T-helper 2 cell treated with Interferon-gamma antibody and Interleukin-4, amounts not matched to agents 5 μg/mL and 100 μg/mL, for 36 hours (primary cell): ENCODE results near the gene KXD1.

Source experiments
- DNase-seq: peaks from one replicate; pipeline ENCODE4 v3.0.0; 2021; ENCODE audit warnings: low spot score
- H3K27ac Mint-ChIP-seq: one replicate; pipeline ENCODE4 v1.8.0; 2021; ENCODE audit warnings: mild to moderate bottlenecking, mixed read lengths
- H3K27me3 Mint-ChIP-seq: one replicate; pipeline ENCODE4 v1.8.0; 2021; ENCODE audit warnings: low read depth, mixed read lengths
- H3K36me3 Mint-ChIP-seq: one replicate; pipeline ENCODE4 v1.8.0; 2021; ENCODE audit warnings: low read depth, mixed read lengths
- H3K4me1 Mint-ChIP-seq: one replicate; pipeline ENCODE4 v1.8.0; 2021; ENCODE audit warnings: low read depth, mixed read lengths
- H3K4me3 Mint-ChIP-seq: one replicate; pipeline ENCODE4 v1.8.0; 2022; ENCODE audit warnings: mild to moderate bottlenecking, moderate library complexity, mixed read lengths
- H3K9me3 Mint-ChIP-seq: one replicate; pipeline ENCODE4 v1.8.0; 2021; ENCODE audit warnings: mixed read lengths

Gene KXD1

DNA sequence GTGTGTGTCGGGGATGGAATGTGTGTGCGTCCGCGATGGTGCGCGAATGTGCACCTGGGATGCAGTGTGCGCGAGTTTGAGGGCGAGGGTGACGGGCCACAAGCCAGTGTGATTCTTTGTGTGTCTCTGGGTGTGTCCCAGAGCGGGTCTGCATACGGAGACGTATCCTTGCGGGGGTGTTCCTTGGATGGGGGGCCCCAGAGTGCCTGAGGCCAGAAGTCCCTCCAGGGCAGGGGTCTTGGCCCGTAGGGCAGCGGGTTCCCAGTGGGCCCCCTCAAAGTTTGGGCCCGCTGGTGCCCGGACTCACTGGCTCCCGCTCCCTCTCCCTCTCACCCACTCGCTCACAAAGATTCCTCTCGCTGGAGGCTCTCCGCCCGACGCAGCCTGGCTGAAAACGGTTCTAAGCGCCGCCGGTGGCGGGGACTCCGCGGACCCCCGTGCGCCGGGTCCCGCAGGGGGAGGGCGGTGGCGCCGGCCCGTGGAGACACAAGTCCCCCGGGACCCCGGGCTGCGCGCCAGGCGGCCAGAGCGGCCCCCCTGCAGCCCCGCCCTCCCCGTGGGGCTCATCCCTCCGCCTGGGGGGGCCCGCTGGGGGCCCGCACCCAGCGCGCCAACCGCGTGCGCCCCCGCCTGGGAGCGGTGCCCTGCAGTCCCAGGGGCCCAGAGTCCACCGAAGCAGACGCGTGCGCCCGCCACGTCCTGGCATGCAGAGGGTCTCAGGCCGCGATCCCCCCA is 48.0 kb downstream of the KXD1 start:
- H3K9me3 Mint-ChIP-seq: no peaks in the 10 kb centered on the region
- H3K4me3 Mint-ChIP-seq: no peak overlapping the region
- no peak for DNase-seq

DNA sequence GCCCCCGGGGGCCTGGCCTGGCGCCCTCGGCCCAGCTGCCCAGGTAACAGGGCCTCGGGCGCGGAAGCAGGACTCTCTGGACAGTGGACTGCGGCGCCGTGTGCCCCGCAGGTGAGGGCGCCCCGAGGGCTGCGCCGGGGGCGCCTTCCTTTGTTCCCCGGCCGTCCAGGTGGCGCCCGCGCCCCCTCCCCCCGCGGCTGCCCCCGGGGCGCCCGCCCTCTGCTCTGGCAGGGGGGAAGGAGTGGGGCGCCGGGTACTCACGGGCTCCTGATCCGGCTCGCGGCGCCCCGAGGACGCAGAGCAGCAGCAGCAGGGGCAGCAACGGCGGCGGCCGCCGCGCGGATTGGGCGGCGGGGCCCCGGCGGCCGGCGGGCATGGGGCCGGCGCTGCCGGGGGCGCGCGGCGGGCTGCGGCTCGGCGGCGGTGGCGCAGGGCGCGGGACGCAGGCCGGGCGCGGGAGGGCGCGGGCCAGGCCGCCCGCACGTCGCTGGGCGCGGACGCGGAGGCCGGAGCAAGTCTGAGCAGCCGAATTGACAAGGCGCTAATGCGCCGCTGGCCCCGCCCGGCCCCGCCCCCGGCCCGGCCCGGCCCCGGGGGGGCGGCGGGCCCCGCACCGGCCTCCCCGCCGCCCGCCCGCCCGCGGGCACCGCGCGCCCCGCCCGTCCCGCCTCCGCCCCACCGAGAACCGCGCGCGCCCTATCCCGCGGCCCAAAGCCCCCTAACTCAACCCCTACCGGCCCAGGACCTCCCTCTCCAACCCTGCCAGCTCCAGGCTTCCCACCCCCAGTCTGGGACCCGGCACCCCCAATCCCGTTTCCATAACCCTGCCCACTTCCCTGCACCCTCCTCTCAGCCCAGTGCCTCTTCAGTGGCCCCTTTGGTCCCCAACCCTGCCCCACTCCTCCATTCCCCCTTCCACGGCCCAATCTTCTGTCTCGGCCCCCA is 48.9 kb downstream of the KXD1 start, which contains the start of gene CRLF1:
Gene CRLF1, minus strand, starts transcription at position 519 of the 945 bp plus-strand sequence. Its CDS starts 143 bp downstream, at position 376.
- H3K27me3 Mint-ChIP-seq: peaks cover 73% of the 10 kb centered on the region
- DNase-seq: no peak
- H3K4me1 Mint-ChIP-seq: peaks cover 2% of the 10 kb centered on the region
- no peak within 1 kb of the TSS for H3K4me3 Mint-ChIP-seq
- no peaks in the 10 kb centered on the region for H3K9me3 Mint-ChIP-seq
- no peaks in the 10 kb centered on the region for H3K36me3 Mint-ChIP-seq
- no peak within 1 kb of the TSS for H3K27ac Mint-ChIP-seq

More for the DNA sequence above, 48.0 kb downstream of the KXD1 start:
- Mint-ChIP-seq H3K27ac (no peak overlapping the region), H3K27me3 (peaks cover 67% of the 10 kb centered on the region), H3K4me1 (no peaks in the 10 kb centered on the region), H3K36me3 (no peaks in the 10 kb centered on the region)

DNA sequence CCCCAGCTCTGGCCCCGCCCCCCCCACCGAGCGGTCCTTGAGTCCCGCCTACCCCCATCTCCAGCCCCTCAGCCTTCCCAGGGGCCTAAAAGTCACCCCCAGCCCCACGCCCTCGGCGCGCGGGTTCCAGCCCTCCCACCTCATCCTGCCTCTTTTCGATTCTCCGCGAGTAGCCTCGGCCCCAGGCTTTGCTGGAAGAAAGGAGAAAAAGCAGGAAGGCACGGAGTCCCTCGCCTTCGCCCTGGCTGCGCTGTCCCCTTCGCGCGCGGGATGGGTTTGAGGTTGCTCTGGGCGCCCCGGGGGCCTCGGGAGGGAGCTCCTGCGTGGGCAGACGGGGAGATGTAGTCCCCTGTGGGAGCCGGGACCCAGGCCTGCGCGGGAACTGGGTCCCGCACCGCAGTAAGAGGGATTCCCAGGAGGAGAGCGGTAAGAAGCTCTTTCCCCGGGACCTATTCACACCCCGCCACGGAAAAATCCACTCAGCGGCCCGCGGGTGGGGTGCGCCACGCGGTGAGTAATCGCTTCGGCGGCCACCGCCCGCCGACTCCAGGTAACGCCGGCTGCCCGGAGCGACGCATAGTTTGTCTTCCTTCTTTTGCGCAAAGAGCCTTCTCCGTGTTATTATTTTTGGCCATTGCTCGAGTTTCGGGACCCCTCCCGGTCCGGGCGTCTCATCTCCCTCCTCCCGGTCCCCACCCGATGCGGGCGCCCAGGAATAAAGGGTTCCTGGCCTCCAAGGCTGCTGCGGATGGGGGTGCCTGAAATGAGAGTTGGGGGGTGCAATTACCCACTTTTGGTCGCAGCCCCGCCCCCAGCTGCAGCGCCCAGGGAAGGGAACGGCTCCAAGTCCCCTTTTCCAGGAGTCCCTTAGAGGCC is 49.8 kb downstream of the KXD1 start:
- no peak overlapping the region for H3K27ac Mint-ChIP-seq
- peaks cover 4% of the 10 kb centered on the region for H3K4me1 Mint-ChIP-seq
- no peaks in the 10 kb centered on the region for H3K9me3 Mint-ChIP-seq
- DNase-seq: no peak
- no peaks in the 10 kb centered on the region for H3K36me3 Mint-ChIP-seq
- H3K4me3 Mint-ChIP-seq: no peak overlapping the region
- H3K27me3 Mint-ChIP-seq: peaks cover 76% of the 10 kb centered on the region

DNA sequence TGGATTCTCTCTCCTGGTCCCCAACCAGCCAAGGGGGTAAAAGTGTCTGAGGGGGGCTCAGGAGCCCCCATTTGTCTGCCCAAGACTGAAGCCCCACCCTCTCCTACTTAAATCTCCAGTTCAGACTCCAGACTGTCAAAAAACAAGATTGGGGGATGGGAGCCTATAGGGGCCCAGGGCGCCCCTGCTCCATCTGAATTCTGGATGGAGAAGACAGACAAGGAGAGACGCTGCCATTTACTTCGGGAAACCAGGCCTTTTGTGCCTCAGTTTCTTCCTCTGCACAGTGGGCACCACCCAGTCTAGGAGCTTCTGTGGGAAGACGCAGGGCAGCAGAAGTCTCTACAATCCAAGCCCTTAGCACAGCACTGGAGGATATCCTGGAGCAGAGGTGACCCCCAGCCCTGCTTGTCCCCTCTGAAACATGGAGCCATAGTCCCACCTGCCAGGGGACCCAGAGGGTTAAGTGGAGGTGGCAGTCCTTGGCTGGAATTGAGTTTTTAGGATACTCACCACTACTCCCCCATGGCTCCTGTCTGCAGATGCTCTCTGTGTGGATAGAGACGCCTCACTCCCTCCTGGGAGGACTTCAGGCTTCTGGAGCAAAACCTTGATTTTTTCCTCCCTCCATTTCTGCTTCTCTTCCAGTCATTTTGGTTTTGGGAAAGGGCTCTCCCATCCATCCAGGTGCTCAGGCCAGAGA is 50.6 kb downstream of the KXD1 start:
- no peaks in the 10 kb centered on the region for H3K36me3 Mint-ChIP-seq

DNA sequence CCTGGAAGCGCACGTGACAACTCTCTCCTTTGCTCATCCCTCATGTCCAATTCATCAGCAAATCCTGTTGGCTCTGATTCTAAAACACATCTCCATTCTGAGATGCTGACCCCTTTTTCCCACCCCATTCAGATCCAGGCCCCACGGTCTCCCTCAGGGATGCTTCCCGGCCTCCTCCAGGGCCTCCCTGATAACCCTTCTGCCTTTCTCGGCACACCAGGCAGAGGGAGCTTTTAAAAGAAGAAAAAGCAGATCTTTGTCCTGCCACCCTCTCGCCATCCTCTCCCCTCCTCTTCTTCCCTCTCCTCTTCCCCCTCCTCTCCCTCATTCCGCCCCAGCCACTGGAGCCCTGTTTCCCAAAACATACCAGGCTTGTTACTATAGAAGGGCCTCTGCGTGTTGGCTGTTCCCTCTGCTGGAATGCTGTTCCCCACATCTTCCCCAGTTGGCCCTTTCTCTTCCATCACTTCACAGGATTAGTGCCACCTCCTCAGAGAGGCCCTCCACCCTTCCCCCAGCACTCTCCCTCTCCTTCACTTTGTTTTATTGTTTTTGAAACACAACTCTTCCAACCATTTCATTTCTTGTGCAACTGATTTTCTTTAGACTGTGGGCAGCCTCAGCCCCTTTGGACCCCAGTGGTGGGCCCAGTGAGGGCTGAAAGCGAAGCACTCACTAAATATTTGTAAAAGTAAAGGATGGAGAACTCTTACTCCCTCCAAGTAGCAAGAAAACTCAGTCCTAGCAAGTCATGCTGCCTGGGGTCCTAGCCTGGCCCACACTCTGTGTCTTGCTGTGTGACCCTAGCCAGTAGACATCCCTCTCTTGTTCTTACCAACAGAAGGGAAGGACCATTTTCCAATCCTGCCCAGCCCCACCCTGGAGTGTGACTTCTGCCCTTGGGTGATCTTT is 51.4 kb downstream of the KXD1 start:
- Mint-ChIP-seq H3K4me3 (no peak overlapping the region), H3K9me3 (no peaks in the 10 kb centered on the region), H3K36me3 (no peaks in the 10 kb centered on the region), H3K27me3 (peaks cover 76% of the 10 kb centered on the region), H3K27ac (no peak overlapping the region), H3K4me1 (peaks cover 5% of the 10 kb centered on the region)
- no peak for DNase-seq

More for the DNA sequence above, 50.6 kb downstream of the KXD1 start:
- H3K4me3 Mint-ChIP-seq: no peak overlapping the region
- peaks cover 72% of the 10 kb centered on the region for H3K27me3 Mint-ChIP-seq
- DNase-seq: no peak
- peaks cover 5% of the 10 kb centered on the region for H3K4me1 Mint-ChIP-seq
- H3K9me3 Mint-ChIP-seq: no peaks in the 10 kb centered on the region
- no peak overlapping the region for H3K27ac Mint-ChIP-seq

DNA sequence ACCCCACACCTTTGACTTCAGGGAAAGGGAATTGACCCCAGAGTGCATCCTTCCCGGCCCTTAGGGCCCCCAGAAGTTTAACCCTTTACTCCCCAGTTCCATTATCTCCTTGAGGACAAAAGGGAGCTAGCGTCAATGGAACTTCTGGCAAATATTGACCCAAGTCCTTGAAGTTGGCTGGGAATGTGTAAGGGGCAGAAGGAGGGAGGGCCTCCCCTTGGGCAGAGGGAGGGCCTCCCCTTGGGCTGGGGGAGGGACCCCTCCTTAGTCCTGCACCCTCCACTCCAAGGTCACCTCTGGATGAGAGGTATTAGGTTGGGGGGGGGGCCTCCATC is 52.0 kb downstream of the KXD1 start:
- H3K27ac Mint-ChIP-seq: no peak overlapping the region
- H3K36me3 Mint-ChIP-seq: no peaks in the 10 kb centered on the region
- H3K27me3 Mint-ChIP-seq: peaks cover 77% of the 10 kb centered on the region
- H3K9me3 Mint-ChIP-seq: no peaks in the 10 kb centered on the region
- no peak overlapping the region for H3K4me3 Mint-ChIP-seq
- peaks cover 5% of the 10 kb centered on the region for H3K4me1 Mint-ChIP-seq
- DNase-seq: no peak

DNA sequence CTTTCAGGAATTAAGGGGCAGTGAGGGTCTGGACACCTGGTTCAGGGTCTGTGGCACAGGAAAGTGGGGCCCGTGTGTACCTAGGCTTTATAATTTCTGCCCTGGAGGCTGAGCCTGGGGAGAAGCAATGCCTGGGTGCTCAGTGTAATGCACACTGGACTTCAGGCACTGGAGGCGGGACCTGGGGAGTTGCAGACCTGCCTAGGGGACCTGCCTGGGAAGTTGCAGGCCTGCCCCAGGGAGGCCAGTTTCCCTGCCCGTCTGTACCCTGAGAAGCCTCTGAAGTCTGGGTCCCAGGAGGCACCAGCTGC is 52.5 kb downstream of the KXD1 start:
- no peak overlapping the region for H3K27ac Mint-ChIP-seq
- H3K27me3 Mint-ChIP-seq: peaks cover 76% of the 10 kb centered on the region
- H3K4me1 Mint-ChIP-seq: peaks cover 5% of the 10 kb centered on the region
- no peaks in the 10 kb centered on the region for H3K36me3 Mint-ChIP-seq
- H3K4me3 Mint-ChIP-seq: no peak overlapping the region
- H3K9me3 Mint-ChIP-seq: no peaks in the 10 kb centered on the region
- no peak for DNase-seq

DNA sequence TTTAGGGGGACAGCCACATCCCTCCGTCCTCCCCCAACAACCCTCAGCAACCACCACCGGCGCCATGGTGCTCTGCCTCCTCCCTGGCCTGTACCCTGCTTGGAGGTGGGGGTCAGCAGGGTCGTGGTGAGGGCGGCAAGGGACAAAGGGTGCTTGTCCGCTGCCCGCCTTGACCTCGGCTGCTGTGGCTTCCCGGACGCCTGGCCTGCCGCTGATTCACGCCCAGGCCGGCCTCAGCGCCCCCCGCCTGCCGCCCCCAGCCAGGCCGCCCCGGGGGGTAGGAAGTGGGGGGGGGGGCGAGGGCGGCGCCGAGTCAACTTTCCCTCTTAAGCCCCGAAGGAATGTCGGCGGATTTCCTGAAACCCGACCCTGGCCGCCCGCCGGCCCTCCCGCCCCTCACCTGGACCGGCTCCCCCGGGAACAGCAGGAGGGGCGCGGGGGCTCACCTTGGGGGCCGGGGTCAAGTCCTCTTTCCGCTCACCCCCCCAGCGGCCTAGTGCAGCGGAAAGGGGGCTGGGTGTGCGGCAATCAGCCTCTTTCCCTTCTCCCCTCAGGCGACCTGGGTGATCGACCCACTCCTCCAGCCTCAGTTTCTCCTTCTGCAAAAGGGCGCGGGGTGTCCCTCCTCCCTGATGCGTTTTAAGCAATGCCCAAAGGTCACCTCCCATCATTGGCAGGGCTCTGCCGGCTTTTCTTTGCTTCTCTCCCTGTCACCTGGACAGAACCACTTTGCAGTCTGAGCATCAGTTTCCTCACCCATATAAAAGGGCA is 53.1 kb downstream of the KXD1 start:
- peak overlapping the region; percentile 55 for H3K27ac Mint-ChIP-seq
- DNase-seq: no peak
- H3K36me3 Mint-ChIP-seq: no peaks in the 10 kb centered on the region
- H3K4me1 Mint-ChIP-seq: peaks cover 5% of the 10 kb centered on the region
- H3K4me3 Mint-ChIP-seq: no peak overlapping the region
- H3K9me3 Mint-ChIP-seq: no peaks in the 10 kb centered on the region
- H3K27me3 Mint-ChIP-seq: peaks cover 77% of the 10 kb centered on the region

DNA sequence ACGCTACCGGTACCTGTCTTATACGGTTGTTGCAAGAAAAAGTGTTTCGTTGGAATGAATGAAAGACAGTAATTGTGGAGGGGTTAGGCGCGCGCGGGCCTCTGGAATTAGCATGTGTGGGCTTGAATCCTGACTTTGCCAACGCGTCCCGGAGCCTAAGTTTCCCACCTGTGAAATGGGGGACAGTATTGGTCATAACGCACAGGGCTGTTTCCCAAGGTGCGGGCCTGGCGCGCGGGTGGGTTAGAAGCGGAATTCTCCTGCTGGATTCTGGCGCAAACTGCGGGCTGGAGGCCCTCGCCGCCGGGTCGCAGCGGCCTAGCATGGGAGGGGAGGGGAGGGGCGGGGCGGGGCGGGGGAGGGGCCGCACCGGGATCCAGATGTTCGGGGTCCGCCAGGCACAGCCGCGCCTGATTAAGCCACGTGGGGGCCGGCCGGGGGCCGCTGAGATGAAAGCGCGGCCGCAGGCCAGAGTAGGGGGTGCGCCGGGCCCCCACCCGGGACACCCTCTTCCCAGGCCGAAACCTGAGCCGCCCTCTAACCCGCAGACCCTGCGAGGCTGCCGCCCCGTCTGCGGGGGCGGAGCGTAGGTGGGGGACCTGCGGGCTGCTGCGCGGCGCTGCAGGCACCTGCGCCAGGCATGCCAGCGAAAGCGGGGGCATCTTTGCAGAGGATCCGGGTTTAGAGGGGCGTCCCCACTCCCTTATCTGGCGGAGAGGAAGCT is 53.8 kb downstream of the KXD1 start:
- no peaks in the 10 kb centered on the region for H3K36me3 Mint-ChIP-seq
- no peak overlapping the region for H3K27ac Mint-ChIP-seq
- H3K4me3 Mint-ChIP-seq: peak overlapping the region; percentile 15
- H3K27me3 Mint-ChIP-seq: peaks cover 84% of the 10 kb centered on the region
- H3K9me3 Mint-ChIP-seq: no peaks in the 10 kb centered on the region
- no peak for DNase-seq
- peaks cover 5% of the 10 kb centered on the region for H3K4me1 Mint-ChIP-seq

DNA sequence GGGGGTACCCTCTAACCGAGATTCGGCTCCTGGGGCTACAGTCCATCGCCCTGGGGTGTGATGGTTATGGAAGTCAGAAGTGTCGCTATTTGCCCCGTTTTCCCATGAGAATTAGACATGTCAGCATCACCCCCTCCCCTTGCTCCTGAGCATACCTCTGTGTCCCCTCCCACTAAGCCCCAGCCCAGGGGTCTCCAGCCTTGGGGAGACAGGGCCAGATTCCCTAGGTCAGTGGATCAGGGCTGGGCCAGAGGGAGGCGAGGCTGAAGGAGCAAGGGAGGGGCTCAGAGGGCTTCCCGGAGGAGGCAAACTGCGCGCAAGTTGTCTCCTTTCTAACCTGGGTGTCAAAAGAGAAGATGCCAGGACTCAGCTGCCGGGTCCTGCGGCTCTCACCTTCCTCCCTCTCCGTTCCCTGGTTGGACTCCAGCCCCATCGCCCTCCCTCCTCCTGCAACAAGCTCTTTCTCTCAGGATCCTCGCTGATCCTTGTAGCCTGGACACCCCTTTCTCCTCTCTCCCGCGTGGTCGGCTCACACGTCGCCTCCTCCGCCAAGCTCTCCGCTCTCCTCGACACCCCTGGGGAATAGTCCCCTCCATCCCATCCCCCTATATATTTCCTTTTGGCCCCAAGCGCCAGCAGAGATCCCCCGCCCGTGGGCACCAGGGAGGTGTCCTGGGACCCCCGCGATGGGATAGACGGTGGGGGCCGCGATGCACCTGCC is 54.5 kb downstream of the KXD1 start:
- no peak for DNase-seq
- H3K4me3 Mint-ChIP-seq: peak overlapping the region; percentile 60
- peaks cover 5% of the 10 kb centered on the region for H3K4me1 Mint-ChIP-seq
- H3K27me3 Mint-ChIP-seq: peaks cover 83% of the 10 kb centered on the region
- H3K36me3 Mint-ChIP-seq: no peaks in the 10 kb centered on the region
- H3K27ac Mint-ChIP-seq: no peak overlapping the region
- no peaks in the 10 kb centered on the region for H3K9me3 Mint-ChIP-seq
